HFF-Myc (cell line): ENCODE results near the gene LIM2.

ENCODE experiments used
- DNase-seq: peaks from one replicate; pipeline ENCODE4 v3.0.0-alpha.2; 2011; ENCODE audit warnings: low read depth; ENCODE audit errors: extremely low read depth
- H3K4me3 ChIP-seq: replicated peaks from 2 replicates; pipeline ENCODE4 v1.5.1; 2011; ENCODE audit warnings: low read depth, mild to moderate bottlenecking, control low read depth, low read length
- TF ChIP-seq, protein P1 (sequence below): IDR thresholded peaks from 2 replicates; pipeline ENCODE4 v1.5.1; 2012; ENCODE audit warnings: mild to moderate bottlenecking, low read depth, low read length, control low read depth; ENCODE audit errors: missing control alignments

The LIM2 gene

DNA sequence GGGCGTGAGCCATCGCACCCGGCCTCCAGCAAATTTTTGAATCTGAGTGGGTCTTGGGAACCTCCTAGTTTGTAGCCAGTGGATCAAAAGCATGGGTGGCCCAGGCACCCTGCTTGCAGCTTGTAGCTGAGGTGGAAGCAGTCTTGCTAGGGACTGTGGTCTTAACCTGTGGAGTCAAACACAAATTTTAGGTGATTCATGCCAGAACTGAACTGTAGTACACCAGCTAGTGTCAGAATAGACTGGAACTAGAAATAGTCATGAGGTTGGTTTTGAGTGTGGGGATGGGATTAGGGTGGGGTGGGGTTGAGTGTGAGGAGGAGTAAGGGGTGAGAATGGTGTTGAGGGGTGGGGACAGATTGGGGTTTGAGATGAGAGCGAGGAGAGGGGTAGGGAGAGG lies 5.8 kb downstream of the LIM2 start:
- no peak for DNase-seq
- no peak overlapping the region for H3K4me3 ChIP-seq

DNA sequence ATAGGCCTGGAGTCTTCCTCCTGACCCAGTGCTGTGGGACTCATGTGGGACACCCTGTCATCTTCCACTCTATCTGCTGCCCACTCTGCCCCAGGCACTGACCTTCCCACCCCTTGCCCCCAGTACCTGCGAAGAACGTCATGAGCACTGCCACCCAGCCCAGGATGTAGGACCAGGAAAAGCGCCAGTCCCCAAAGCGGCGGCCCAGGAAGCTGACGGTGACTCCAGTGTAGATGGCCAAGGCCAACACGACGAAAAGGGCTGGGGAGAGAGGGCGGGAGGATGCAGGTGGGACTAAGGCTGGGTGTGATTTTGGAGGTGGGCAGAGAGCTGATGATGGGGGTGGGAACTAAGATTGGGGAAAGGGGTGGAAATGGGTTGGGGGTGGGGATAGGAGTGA lies 7.4 kb downstream of the LIM2 start:
- TF ChIP-seq, protein P1, sequence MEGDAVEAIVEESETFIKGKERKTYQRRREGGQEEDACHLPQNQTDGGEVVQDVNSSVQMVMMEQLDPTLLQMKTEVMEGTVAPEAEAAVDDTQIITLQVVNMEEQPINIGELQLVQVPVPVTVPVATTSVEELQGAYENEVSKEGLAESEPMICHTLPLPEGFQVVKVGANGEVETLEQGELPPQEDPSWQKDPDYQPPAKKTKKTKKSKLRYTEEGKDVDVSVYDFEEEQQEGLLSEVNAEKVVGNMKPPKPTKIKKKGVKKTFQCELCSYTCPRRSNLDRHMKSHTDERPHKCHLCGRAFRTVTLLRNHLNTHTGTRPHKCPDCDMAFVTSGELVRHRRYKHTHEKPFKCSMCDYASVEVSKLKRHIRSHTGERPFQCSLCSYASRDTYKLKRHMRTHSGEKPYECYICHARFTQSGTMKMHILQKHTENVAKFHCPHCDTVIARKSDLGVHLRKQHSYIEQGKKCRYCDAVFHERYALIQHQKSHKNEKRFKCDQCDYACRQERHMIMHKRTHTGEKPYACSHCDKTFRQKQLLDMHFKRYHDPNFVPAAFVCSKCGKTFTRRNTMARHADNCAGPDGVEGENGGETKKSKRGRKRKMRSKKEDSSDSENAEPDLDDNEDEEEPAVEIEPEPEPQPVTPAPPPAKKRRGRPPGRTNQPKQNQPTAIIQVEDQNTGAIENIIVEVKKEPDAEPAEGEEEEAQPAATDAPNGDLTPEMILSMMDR, result no peak
- no peak for DNase-seq
- H3K4me3 ChIP-seq, result no peak overlapping the region

More for the DNA sequence above, 5.8 kb downstream of the LIM2 start:
- TF ChIP-seq, protein P1, result no peak

DNA sequence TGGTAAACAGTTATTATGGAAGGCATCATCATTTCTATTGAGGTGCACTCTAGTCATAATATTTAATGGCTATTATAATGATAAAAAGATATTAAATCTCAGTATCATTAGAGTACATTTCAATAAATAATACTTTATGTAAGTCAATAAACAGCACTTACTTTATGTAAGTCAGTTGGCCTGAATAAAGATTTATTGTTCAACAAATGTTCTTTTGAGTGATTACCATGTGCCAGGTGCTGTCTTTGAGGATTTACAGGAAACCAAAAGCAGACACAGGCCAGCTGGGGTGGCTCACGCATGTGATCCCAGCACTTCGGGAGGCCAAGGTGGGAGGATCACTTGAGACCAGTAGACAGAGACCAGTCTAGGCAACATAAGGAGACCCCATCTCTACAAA lies 10.4 kb downstream of the LIM2 start:
- no peak overlapping the region for H3K4me3 ChIP-seq
- TF ChIP-seq, protein P1, result no peak
- no peak for DNase-seq

DNA sequence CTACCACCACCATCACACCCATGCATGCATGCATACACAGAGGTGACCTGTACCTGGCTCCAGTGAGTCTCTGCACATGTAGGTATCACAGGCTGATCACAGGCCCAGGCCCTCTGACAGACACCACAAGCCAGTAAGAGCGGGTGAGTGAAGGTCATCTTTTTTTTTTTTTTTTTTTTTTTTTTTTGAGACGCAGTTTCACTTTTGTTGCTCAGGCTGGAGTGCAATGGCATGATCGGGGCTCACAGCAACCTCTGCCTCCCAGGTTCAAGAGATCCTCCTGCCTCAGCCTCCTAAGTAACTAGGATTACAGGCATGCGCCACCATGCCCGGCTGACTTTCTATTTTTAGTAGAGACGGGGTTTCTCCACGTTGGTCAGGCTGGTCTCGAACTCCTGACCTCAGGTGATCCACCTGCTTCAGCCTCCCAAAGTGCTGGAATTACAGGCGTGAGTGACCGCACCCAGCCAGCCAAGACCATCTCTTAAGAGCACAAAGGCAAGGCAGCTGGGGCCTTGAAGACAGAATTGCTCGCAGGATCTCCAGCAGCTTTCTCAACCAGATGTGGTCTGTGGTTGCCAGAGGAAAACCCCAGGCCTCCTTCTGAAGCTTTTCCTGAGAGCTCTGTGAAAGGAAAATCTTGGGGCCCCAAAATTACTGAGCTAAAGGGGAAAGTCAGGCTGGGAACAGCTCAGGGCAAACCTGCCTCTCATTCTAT lies 12.1 kb downstream of the LIM2 start:
- H3K4me3 ChIP-seq, result no peak overlapping the region

DNA sequence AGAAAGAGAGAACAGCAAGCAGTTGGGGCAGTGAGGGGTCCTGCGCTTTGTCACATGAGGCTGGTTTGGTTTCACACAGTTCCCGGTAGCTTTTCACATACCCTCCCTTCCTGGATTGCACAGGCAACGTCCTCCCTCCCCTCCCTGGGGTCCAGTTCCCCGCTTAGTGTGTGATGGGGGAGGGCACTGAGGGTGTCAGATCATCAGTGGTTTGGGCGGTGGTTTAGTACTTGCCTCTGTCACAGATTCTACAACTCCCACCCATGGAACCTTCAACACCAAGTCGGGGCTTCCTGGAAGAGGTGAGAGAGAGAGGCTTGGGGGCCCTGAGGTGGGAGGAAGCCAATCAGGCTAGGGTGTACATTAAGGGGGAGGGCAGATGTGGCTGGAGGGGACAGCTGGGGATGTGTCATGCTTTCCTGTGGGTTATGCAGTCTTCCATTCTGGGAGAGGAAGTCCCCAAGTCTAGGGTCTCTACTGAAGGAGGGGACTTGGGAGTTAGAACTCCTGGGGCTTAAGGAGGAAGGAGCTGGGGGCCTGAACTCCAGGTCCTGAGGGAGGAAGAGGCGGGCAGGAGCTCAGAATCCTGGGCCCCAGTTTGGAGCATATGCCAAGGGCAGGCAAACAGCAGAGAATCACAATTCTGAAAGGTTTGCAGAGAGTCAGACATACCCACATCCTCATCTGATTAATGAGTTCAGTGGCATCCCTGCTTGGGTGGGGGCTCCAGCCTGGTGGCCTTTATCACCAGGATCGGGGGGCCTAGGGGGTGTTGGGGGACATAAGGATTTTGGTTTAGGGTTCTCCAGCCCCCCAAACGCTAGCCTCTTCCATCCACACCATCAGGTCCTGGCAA lies 14.9 kb downstream of the LIM2 start, which contains the start of gene NKG7:
NKG7 (minus strand) TSS at position 6 of the 856 bp plus-strand sequence. CDS start 119 bp downstream, outside the sequence.
- DNase-seq, result no peak
- H3K4me3 ChIP-seq, result no peak within 1 kb of the TSS
- TF ChIP-seq, protein P1, result no peak

More for the DNA sequence above, 12.1 kb downstream of the LIM2 start:
- TF ChIP-seq, protein P1, result no peak
- DNase-seq, result no peak

DNA sequence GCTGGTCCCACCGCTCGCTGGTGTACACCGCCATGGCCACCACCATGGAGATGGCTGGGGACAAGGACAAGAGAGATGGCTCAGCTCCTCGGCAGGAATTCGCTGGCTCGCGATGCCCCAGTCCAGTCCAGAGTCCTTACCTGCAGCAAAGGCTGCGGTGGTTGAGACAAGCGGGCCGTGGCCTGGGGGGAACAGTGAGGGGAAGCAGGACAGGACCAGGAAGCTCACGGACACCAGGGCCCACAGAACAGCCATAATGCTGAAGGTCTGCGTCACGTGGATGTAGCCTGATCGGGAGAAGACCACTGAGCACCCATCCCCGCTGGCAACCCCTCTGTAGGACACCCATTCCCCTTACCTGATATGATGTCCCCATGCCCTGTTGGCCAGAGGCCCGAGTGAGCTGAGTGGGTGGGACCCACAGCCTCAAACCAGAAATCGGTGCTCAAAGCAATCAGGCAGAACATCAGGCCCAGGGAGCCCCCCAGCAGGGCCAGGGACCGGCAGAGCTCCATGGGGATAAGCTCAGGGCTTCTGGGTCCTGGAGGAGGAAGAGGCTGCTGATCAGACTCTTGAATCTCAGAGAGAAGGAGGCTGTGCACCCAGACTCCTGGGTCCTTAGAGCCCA lies 15.6 kb downstream of the LIM2 start:
- no peak overlapping the region for H3K4me3 ChIP-seq
- TF ChIP-seq, protein P1, result no peak
- no peak for DNase-seq
